HL-60 (cell line): ENCODE data around the gene TMEM59L.

Source experiments
- DNase-seq, 2 experiments: peaks; one replicate each; pipeline ENCODE4 v3.0.0-alpha.2; 2010 to 2020; ENCODE audit warnings: low read depth in 1 of 2, low spot score in 1 of 2
- H3K27ac ChIP-seq: fragments of 250-450 bp; sonication (Bioruptor Pico); replicated peaks from 2 replicates; pipeline ENCODE4 v1.5.1; 2020; ENCODE audit warnings: mild to moderate bottlenecking, moderate library complexity
- H3K27me3 ChIP-seq: fragments of 250-450 bp; sonication (Bioruptor Pico); 2 replicates; pipeline ENCODE4 v1.5.1; 2021; ENCODE audit warnings: mild to moderate bottlenecking, moderate library complexity; ENCODE audit not compliant: insufficient read depth, poor library complexity, severe bottlenecking
- H3K4me3 ChIP-seq: replicated peaks from 2 replicates; pipeline ENCODE4 v1.5.1; 2011; ENCODE audit warnings: mild to moderate bottlenecking, control low read depth, low read length; ENCODE audit not compliant: insufficient read depth
- CTCF ChIP-seq: IDR thresholded peaks from one replicate; pipeline ENCODE4 v1.5.1; 2011; ENCODE audit warnings: low read length, control low read depth, inconsistent platforms; ENCODE audit not compliant: insufficient read depth
- GABPA ChIP-seq: IDR thresholded peaks from 2 replicates; pipeline ENCODE4 v1.6.1; 2012; ENCODE audit warnings: low read depth
- POLR2AphosphoS5 ChIP-seq: IDR thresholded peaks from 2 replicates; pipeline ENCODE4 v1.6.1; 2012; ENCODE audit warnings: low read depth
- SPI1 ChIP-seq: IDR thresholded peaks from 2 replicates; pipeline ENCODE4 v1.6.1; 2012; ENCODE audit warnings: low read depth, mild to moderate bottlenecking, borderline replicate concordance
- TF ChIP-seq, protein P1 (sequence below): IDR thresholded peaks from 2 replicates; pipeline ENCODE4 v1.6.1; 2012; ENCODE audit warnings: low read depth; ENCODE audit not compliant: insufficient replicate concordance

The TMEM59L gene

GRCh38 chr19:18613589-18614234, 1.0 kb downstream of the TMEM59L start:
- H3K27ac ChIP-seq: no peak overlapping the region
- no peak overlapping the region for H3K4me3 ChIP-seq
- H3K27me3 ChIP-seq: peaks cover 65% of the 10 kb centered on the region
- no peak for DNase-seq
- TF ChIP-seq SPI1 (no peak), GABPA (no peak), CTCF (no peak), POLR2AphosphoS5 (no peak)
- TF ChIP-seq, protein P1, sequence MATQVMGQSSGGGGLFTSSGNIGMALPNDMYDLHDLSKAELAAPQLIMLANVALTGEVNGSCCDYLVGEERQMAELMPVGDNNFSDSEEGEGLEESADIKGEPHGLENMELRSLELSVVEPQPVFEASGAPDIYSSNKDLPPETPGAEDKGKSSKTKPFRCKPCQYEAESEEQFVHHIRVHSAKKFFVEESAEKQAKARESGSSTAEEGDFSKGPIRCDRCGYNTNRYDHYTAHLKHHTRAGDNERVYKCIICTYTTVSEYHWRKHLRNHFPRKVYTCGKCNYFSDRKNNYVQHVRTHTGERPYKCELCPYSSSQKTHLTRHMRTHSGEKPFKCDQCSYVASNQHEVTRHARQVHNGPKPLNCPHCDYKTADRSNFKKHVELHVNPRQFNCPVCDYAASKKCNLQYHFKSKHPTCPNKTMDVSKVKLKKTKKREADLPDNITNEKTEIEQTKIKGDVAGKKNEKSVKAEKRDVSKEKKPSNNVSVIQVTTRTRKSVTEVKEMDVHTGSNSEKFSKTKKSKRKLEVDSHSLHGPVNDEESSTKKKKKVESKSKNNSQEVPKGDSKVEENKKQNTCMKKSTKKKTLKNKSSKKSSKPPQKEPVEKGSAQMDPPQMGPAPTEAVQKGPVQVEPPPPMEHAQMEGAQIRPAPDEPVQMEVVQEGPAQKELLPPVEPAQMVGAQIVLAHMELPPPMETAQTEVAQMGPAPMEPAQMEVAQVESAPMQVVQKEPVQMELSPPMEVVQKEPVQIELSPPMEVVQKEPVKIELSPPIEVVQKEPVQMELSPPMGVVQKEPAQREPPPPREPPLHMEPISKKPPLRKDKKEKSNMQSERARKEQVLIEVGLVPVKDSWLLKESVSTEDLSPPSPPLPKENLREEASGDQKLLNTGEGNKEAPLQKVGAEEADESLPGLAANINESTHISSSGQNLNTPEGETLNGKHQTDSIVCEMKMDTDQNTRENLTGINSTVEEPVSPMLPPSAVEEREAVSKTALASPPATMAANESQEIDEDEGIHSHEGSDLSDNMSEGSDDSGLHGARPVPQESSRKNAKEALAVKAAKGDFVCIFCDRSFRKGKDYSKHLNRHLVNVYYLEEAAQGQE: no peak

- Histone ChIP-seq H3K4me3 (no peak overlapping the region), H3K27ac (no peak overlapping the region), H3K27me3 (peaks cover 42% of the 10 kb centered on the region)
- no peak for DNase-seq
- TF ChIP-seq SPI1: no peak
These were observed 3.4 kb downstream of the TMEM59L start for GRCh38 chr19:18616023-18616422.

DNA sequence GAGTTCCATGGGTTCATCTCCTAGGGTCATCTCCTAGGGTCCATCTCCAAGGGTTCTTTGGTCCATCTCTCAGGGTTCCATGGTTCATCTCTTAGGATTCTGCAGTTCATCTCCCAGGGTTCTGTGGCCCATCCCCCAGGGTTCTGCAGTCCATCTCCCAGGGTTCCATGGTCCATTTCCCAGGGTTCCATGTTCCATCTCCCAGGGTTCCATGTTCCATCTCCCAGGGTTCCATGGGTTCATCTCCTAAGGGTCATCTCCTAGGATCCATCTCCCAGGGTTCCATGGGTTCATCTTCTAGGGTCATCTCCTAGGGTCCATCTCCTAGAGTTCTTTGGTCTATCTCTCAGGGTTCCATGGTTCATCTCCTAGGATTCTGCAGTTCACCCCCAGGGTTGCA, 4.9 kb downstream of the TMEM59L start:
- H3K27me3 ChIP-seq: peaks cover 28% of the 10 kb centered on the region
- no peak overlapping the region for H3K27ac ChIP-seq
- TF ChIP-seq, protein P1: no peak
- TF ChIP-seq GABPA: no peak
- no peak for TF ChIP-seq POLR2AphosphoS5
- no peak for TF ChIP-seq CTCF
- TF ChIP-seq SPI1: no peak
- DNase-seq: no peak
- no peak overlapping the region for H3K4me3 ChIP-seq

DNA sequence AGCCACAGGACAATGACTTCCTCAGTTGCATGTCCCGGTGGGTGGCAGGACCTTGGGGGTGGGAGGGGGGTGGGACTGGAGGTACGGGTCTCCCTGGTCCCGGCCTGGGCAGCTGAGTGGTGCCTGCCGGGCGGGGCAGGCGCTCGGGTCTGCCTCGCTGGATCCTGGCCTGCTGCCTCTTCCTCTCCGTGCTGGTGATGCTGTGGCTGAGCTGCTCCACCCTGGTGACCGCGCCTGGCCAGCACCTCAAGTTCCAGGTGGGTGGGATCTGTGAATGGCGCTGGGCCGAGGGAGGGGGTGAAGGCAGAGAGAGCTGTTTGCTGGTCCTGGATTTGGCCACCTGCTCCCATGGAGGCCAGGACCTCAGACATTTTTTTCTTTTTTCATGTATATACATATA, 5.6 kb downstream of the TMEM59L start:
- DNase-seq: no peak
- no peak for TF ChIP-seq CTCF
- TF ChIP-seq SPI1: no peak
- TF ChIP-seq, protein P1: no peak
- no peak for TF ChIP-seq POLR2AphosphoS5
- no peak for TF ChIP-seq GABPA
- H3K27ac ChIP-seq: no peak overlapping the region
- H3K27me3 ChIP-seq: peaks cover 24% of the 10 kb centered on the region
- H3K4me3 ChIP-seq: no peak overlapping the region
